Measurements from ENCODE around the gene TM7SF2. TPM values are rescaled to one million over a fixed set of nuclear protein-coding genes. Genes with fewer than 3 reads are reported as not detected.

The TM7SF2 gene
- total RNA-seq, 4 donors from 2014 or later = 13.6 to 93.0 (median 41.5) TPM

- TF ChIP-seq EP300 (IDR thresholded peaks at IDR 0.05) = no peak
- TF ChIP-seq CTCF (IDR thresholded peaks at IDR 0.05) = no peak
- no peak for TF ChIP-seq POLR2A (IDR thresholded peaks at IDR 0.05)
- no peak for DNase-seq (ENCODE audit: low spot score in 2 of 2)
- H3K27ac ChIP-seq = peak overlapping the region in 1 of 4 donors; percentile 46
- no peaks in the 10 kb centered on the region for H3K27me3 ChIP-seq
- WGBS, 2 donors = 87 to 89% methylated on average over 29 to 36 of the region's 36 CpGs
- H3K9me3 ChIP-seq = no peaks in the 10 kb centered on the region
- H3K4me1 ChIP-seq = peaks cover 0 to 35% (median 26%) of the 10 kb centered on the region in 4 donors
- peaks cover 0 to 47% (median 7%) of the 10 kb centered on the region in 3 donors for H3K36me3 ChIP-seq
- H3K4me3 ChIP-seq = no peak overlapping the region
Observed at GRCh38 chr11:65109231-65110198, 2.2 kb upstream of the TM7SF2 start.

- Histone ChIP-seq H3K4me3 (no peak overlapping the region), H3K9me3 (no peaks in the 10 kb centered on the region), H3K27ac (peak overlapping the region in 3 of 4 donors; percentile 46 to 60 (median 49)), H3K27me3 (no peaks in the 10 kb centered on the region), H3K4me1 (peaks cover 0 to 35% (median 26%) of the 10 kb centered on the region in 4 donors), H3K36me3 (peaks cover 0 to 50% (median 7%) of the 10 kb centered on the region in 3 donors)
- WGBS, 2 donors = 8 to 11% methylated on average over 15 to 18 of the region's 18 CpGs
- peak; percentile 97 to 100 (median 99) for TF ChIP-seq CTCF (IDR thresholded peaks at IDR 0.05)
- no peak for TF ChIP-seq EP300 (IDR thresholded peaks at IDR 0.05)
- peak; percentile 83 to 97 for DNase-seq (ENCODE audit: low spot score in 2 of 2)
Observed at GRCh38 chr11:65110354-65110861, 1.3 kb upstream of the TM7SF2 start.

GRCh38 chr11:65111159-65111743, 421 bp upstream of the TM7SF2 start:
- H3K27ac ChIP-seq = peak overlapping the region in 3 of 4 donors; percentile 49 to 82 (median 60)
- no peak for DNase-seq (ENCODE audit: low spot score in 2 of 2)
- H3K4me3 ChIP-seq = peak overlapping the region; percentile 43 to 60 (median 57)
- no peaks in the 10 kb centered on the region for H3K9me3 ChIP-seq
- no peak for TF ChIP-seq POLR2A (IDR thresholded peaks at IDR 0.05)
- TF ChIP-seq CTCF (IDR thresholded peaks at IDR 0.05) = no peak
- TF ChIP-seq EP300 (IDR thresholded peaks at IDR 0.05) = no peak
- H3K36me3 ChIP-seq = peaks cover 0 to 52% (median 7%) of the 10 kb centered on the region in 3 donors
- H3K4me1 ChIP-seq = peaks cover 0 to 41% (median 29%) of the 10 kb centered on the region in 4 donors
- 60 to 77% methylated on average over 17 to 31 of the region's 31 CpGs for WGBS, 2 donors
- no peaks in the 10 kb centered on the region for H3K27me3 ChIP-seq

- TF ChIP-seq CTCF (IDR thresholded peaks at IDR 0.05) (peak; percentile 72 to 89 (median 84)), EP300 (IDR thresholded peaks at IDR 0.05) (no peak)
- Histone ChIP-seq H3K4me1 (peaks cover 0 to 51% (median 38%) of the 10 kb centered on the region in 4 donors), H3K27me3 (no peaks in the 10 kb centered on the region), H3K4me3 (peak overlapping the region; percentile 43 to 60 (median 57)), H3K9me3 (no peaks in the 10 kb centered on the region), H3K36me3 (peaks cover 0 to 49% (median 6%) of the 10 kb centered on the region in 3 donors), H3K27ac (peak overlapping the region in 2 of 4 donors; percentile 71 to 82)
- 2 to 3% methylated on average over 17 to 19 of the region's 57 CpGs for WGBS, 2 donors
- no peak for DNase-seq (ENCODE audit: low spot score in 2 of 2)
Observed at GRCh38 chr11:65112546-65113360, 1.1 kb downstream of the TM7SF2 start.
